ENCODE measurements around the gene CLEC5A. TPM values are rescaled to one million over a fixed set of nuclear protein-coding genes. Genes with fewer than 3 reads are reported as not detected.

CLEC5A gene
- total RNA-seq, 1 experiment from 2014 or later: not detected

Other genes starting within 250 kb of the CLEC5A start
- 6.1 and 7.8 TPM in 2 replicates for gene DENND11, start 244.8 kb downstream of the CLEC5A start, total RNA-seq (2014; rRNA removed; shearing (Covaris generic))
- not detected in 2 replicates for gene WEE2, start 238.6 kb downstream of the CLEC5A start, total RNA-seq (2014; rRNA removed; shearing (Covaris generic))
- 516 and 551 TPM in 2 replicates for gene SSBP1, start 208.6 kb downstream of the CLEC5A start, total RNA-seq (2014; rRNA removed; shearing (Covaris generic))
- gene TAS2R3, start 182.9 kb downstream of the CLEC5A start, total RNA-seq (2014; rRNA removed; shearing (Covaris generic)): 0.08 TPM in 1 of 2 replicates, not detected in the other
- not detected in 2 replicates for gene TAS2R4, start 170.3 kb downstream of the CLEC5A start, total RNA-seq (2014; rRNA removed; shearing (Covaris generic))
- not detected in 2 replicates for gene TAS2R5, start 156.8 kb downstream of the CLEC5A start, total RNA-seq (2014; rRNA removed; shearing (Covaris generic))
- not detected in 2 replicates for gene PRSS37, start 105.5 kb downstream of the CLEC5A start, total RNA-seq (2014; rRNA removed; shearing (Covaris generic))
- gene OR9A4, start 30.6 kb downstream of the CLEC5A start, total RNA-seq (2014; rRNA removed; shearing (Covaris generic)): not detected in 2 replicates
- not detected in 2 replicates for gene TAS2R38, start 26.8 kb upstream of the CLEC5A start, total RNA-seq (2014; rRNA removed; shearing (Covaris generic))
- gene MGAM, start 48.9 kb upstream of the CLEC5A start, total RNA-seq (2014; rRNA removed; shearing (Covaris generic)): 0.02 and 0.08 TPM in 2 replicates
- gene MGAM2, start 164.7 kb upstream of the CLEC5A start, total RNA-seq (2014; rRNA removed; shearing (Covaris generic)): not detected in 2 replicates